GM19438 (cell line): ENCODE results near the gene PIP5K1A.
"Not testable (repeated sequence)": the region's sequence is repeated elsewhere in the genome, so short reads cannot be mapped to it uniquely, and the experiment has no call there.

ENCODE experiments used
- ATAC-seq: cut with Tn5 transposase; IDR thresholded peaks from one replicate; pipeline ENCODE4 v1.9.1; 2021; ENCODE audit warnings: low read depth; ENCODE audit not compliant: unreplicated experiment

PIP5K1A gene

GRCh38 chr1:151246786-151247185 lies 48.4 kb downstream of the PIP5K1A start:
- ATAC-seq = no peak

GRCh38 chr1:151251656-151252470 lies 53.5 kb downstream of the PIP5K1A start:
- no peak for ATAC-seq

GRCh38 chr1:151254217-151255213 lies 56.2 kb downstream of the PIP5K1A start, which contains the start of gene PSMD4:
Gene PSMD4 (plus strand): TSS chr1:151254734. CDS start chr1:151254783, 49 bp downstream.
- peak; percentile 92 for ATAC-seq

- no peak for ATAC-seq
These were observed 57.0 kb downstream of the PIP5K1A start for GRCh38 chr1:151255381-151255780.

- ATAC-seq = no peak
These were observed 61.0 kb downstream of the PIP5K1A start for GRCh38 chr1:151259351-151259750.

- no peak for ATAC-seq
These were observed 67.3 kb downstream of the PIP5K1A start for GRCh38 chr1:151265446-151266236.

GRCh38 chr1:151266315-151266714 lies 68.0 kb downstream of the PIP5K1A start:
- ATAC-seq = no peak

- ATAC-seq = no peak
These were observed 68.5 kb downstream of the PIP5K1A start for GRCh38 chr1:151266821-151267220.

GRCh38 chr1:151267760-151268159 lies 69.4 kb downstream of the PIP5K1A start:
- ATAC-seq = no peak

- no peak for ATAC-seq
These were observed 75.6 kb downstream of the PIP5K1A start for GRCh38 chr1:151273924-151274466.

GRCh38 chr1:151275341-151275740 lies 77.0 kb downstream of the PIP5K1A start:
- not testable (repeated sequence) for ATAC-seq

GRCh38 chr1:151277249-151277648 lies 78.9 kb downstream of the PIP5K1A start:
- ATAC-seq = no peak

GRCh38 chr1:151281225-151281968 lies 83.0 kb downstream of the PIP5K1A start:
- ATAC-seq = peak; percentile 44

GRCh38 chr1:151281969-151282882 lies 83.9 kb downstream of the PIP5K1A start, which contains the start of gene ZNF687:
Gene ZNF687 (plus strand): TSS chr1:151282299. CDS start chr1:151286292, 3,993 bp downstream.
- ATAC-seq = peak; percentile 81

- ATAC-seq = no peak
These were observed 84.8 kb downstream of the PIP5K1A start for GRCh38 chr1:151282883-151283725.

GRCh38 chr1:151284013-151284577 lies 85.7 kb downstream of the PIP5K1A start:
- ATAC-seq = no peak
